IPS-20b (cell line): ENCODE data around the gene GPR162.

ENCODE experiments used
- H3K27ac ChIP-seq: one replicate; pipeline ENCODE4 v1.5.1; 2013; ENCODE audit warnings: low read length
- H3K27me3 ChIP-seq: 2 replicates; pipeline ENCODE4 v1.6.1; 2013; ENCODE audit warnings: mild to moderate bottlenecking, low read length, inconsistent platforms; ENCODE audit not compliant: insufficient read depth
- H3K36me3 ChIP-seq: 2 replicates; pipeline ENCODE4 v1.6.1; 2013; ENCODE audit warnings: low read depth, mild to moderate bottlenecking, inconsistent platforms, low read length, moderate library complexity; ENCODE audit not compliant: insufficient read depth
- H3K4me1 ChIP-seq: 2 replicates; pipeline ENCODE4 v1.6.1; 2013; ENCODE audit warnings: mild to moderate bottlenecking, control low read depth, inconsistent platforms, low read length, moderate library complexity; ENCODE audit not compliant: insufficient read depth
- H3K4me3 ChIP-seq: 2 replicates; pipeline ENCODE4 v1.5.1; 2013; ENCODE audit warnings: mild to moderate bottlenecking, low read length, inconsistent platforms
- H3K9ac ChIP-seq: 2 replicates; pipeline ENCODE4 v1.6.1; 2013; ENCODE audit warnings: low read depth, mild to moderate bottlenecking, inconsistent platforms, low read length, moderate library complexity
- H3K9me3 ChIP-seq: 2 replicates; pipeline ENCODE4 v1.6.1; 2013; ENCODE audit warnings: mild to moderate bottlenecking, low read depth, low read length, inconsistent platforms; ENCODE audit not compliant: insufficient read depth

The GPR162 gene

GRCh38 chr12:6826125-6826733 lies 4.6 kb downstream of the GPR162 start:
- no peak overlapping the region for H3K9ac ChIP-seq
- no peaks in the 10 kb centered on the region for H3K9me3 ChIP-seq
- peaks cover 22% of the 10 kb centered on the region; the same call in 1 of the 2 replicates for H3K4me1 ChIP-seq
- H3K36me3 ChIP-seq, result peaks cover 13% of the 10 kb centered on the region
- H3K4me3 ChIP-seq, result no peak overlapping the region
- peaks cover 39% of the 10 kb centered on the region for H3K27me3 ChIP-seq
- H3K27ac ChIP-seq, result no peak overlapping the region

- Histone ChIP-seq H3K9me3 (no peaks in the 10 kb centered on the region), H3K4me1 (peaks cover 22% of the 10 kb centered on the region; the same call in 1 of the 2 replicates), H3K27ac (no peak overlapping the region), H3K27me3 (peaks cover 39% of the 10 kb centered on the region), H3K36me3 (peaks cover 20% of the 10 kb centered on the region), H3K9ac (peak overlapping the region; percentile 59; the same call in 1 of the 2 replicates), H3K4me3 (peak overlapping the region; percentile 57; the same call in 1 of the 2 replicates)
Measured at GRCh38 chr12:6826734-6827436, 5.3 kb downstream of the GPR162 start.

GRCh38 chr12:6827437-6827911 lies 5.9 kb downstream of the GPR162 start:
- Histone ChIP-seq H3K4me3 (peak overlapping the region; percentile 57; the same call in 1 of the 2 replicates), H3K9me3 (no peaks in the 10 kb centered on the region), H3K27me3 (peaks cover 33% of the 10 kb centered on the region), H3K4me1 (peaks cover 16% of the 10 kb centered on the region; the same call in 1 of the 2 replicates), H3K36me3 (peaks cover 26% of the 10 kb centered on the region), H3K9ac (peak overlapping the region; percentile 59; the same call in 1 of the 2 replicates), H3K27ac (no peak overlapping the region)

GRCh38 chr12:6827982-6828780 lies 6.6 kb downstream of the GPR162 start, which contains the start of gene P3H3:
P3H3 (plus strand) TSS chr12:6828407; CDS start chr12:6828441, 34 bp downstream.
- H3K4me1 ChIP-seq, result peaks cover 11% of the 10 kb centered on the region; the same call in 1 of the 2 replicates
- peak within 1 kb of the TSS; percentile 95 for H3K4me3 ChIP-seq
- H3K27ac ChIP-seq, result peak within 1 kb of the TSS; percentile 78
- H3K9me3 ChIP-seq, result no peaks in the 10 kb centered on the region
- H3K27me3 ChIP-seq, result peaks cover 26% of the 10 kb centered on the region
- peaks cover 28% of the 10 kb centered on the region for H3K36me3 ChIP-seq
- peak within 1 kb of the TSS; percentile 94 for H3K9ac ChIP-seq

- Histone ChIP-seq H3K36me3 (peaks cover 36% of the 10 kb centered on the region), H3K27me3 (peaks cover 21% of the 10 kb centered on the region), H3K4me1 (peaks cover 10% of the 10 kb centered on the region; the same call in 1 of the 2 replicates), H3K9ac (peak overlapping the region; percentile 94), H3K4me3 (peak overlapping the region; percentile 95), H3K27ac (peak overlapping the region; percentile 78), H3K9me3 (no peaks in the 10 kb centered on the region)
Measured at GRCh38 chr12:6828781-6829535, 7.3 kb downstream of the GPR162 start.

- no peak overlapping the region for H3K27ac ChIP-seq
- peak overlapping the region; percentile 95 for H3K4me3 ChIP-seq
- H3K4me1 ChIP-seq, result peaks cover 10% of the 10 kb centered on the region; the same call in 1 of the 2 replicates
- peak overlapping the region; percentile 94 for H3K9ac ChIP-seq
- peaks cover 42% of the 10 kb centered on the region for H3K36me3 ChIP-seq
- no peaks in the 10 kb centered on the region for H3K9me3 ChIP-seq
- H3K27me3 ChIP-seq, result peaks cover 14% of the 10 kb centered on the region
Measured at GRCh38 chr12:6829536-6830220, 8.1 kb downstream of the GPR162 start.

GRCh38 chr12:6830286-6830890 lies 8.8 kb downstream of the GPR162 start:
- H3K9ac ChIP-seq, result peak overlapping the region; percentile 94; the same call in 1 of the 2 replicates
- H3K4me1 ChIP-seq, result peaks cover 10% of the 10 kb centered on the region; the same call in 1 of the 2 replicates
- no peak overlapping the region for H3K27ac ChIP-seq
- H3K27me3 ChIP-seq, result peaks cover 7% of the 10 kb centered on the region
- peak overlapping the region; percentile 95; the same call in 1 of the 2 replicates for H3K4me3 ChIP-seq
- peaks cover 48% of the 10 kb centered on the region for H3K36me3 ChIP-seq
- no peaks in the 10 kb centered on the region for H3K9me3 ChIP-seq

GRCh38 chr12:6830999-6831398 lies 9.4 kb downstream of the GPR162 start:
- Histone ChIP-seq H3K27me3 (peaks cover 6% of the 10 kb centered on the region; the same call in 1 of the 2 replicates), H3K4me1 (peaks cover 8% of the 10 kb centered on the region; the same call in 1 of the 2 replicates)

GRCh38 chr12:6831450-6831995 lies 9.9 kb downstream of the GPR162 start:
- H3K4me3 ChIP-seq, result no peak overlapping the region
- H3K4me1 ChIP-seq, result peaks cover 7% of the 10 kb centered on the region; the same call in 1 of the 2 replicates
- H3K9me3 ChIP-seq, result no peaks in the 10 kb centered on the region
- peaks cover 56% of the 10 kb centered on the region for H3K36me3 ChIP-seq
- H3K9ac ChIP-seq, result no peak overlapping the region
- no peak overlapping the region for H3K27ac ChIP-seq
- H3K27me3 ChIP-seq, result 0 out of 2 replicates have a peak, but pooled peaks cover 1% of the 10 kb centered on the region

More at GRCh38 chr12:6830999-6831398, 9.4 kb downstream of the GPR162 start:
- Histone ChIP-seq H3K36me3 (peaks cover 51% of the 10 kb centered on the region), H3K4me3 (no peak overlapping the region), H3K9me3 (no peaks in the 10 kb centered on the region), H3K27ac (no peak overlapping the region), H3K9ac (no peak overlapping the region)

- Histone ChIP-seq H3K9me3 (no peaks in the 10 kb centered on the region), H3K27ac (no peak overlapping the region), H3K36me3 (peaks cover 62% of the 10 kb centered on the region), H3K27me3 (no peaks in the 10 kb centered on the region), H3K9ac (no peak overlapping the region), H3K4me3 (no peak overlapping the region), H3K4me1 (peaks cover 5% of the 10 kb centered on the region; the same call in 1 of the 2 replicates)
Measured at GRCh38 chr12:6832125-6832524, 10.5 kb downstream of the GPR162 start.
